ENCODE results near the gene CNTN4. TPM values are rescaled to one million over a fixed set of nuclear protein-coding genes. Genes with fewer than 3 reads are reported as not detected.

The CNTN4 gene
- total RNA-seq, 4 donors from 2014 or later = 33.6 to 112 (median 53.1) TPM

- intact Hi-C loops (cut with DNase I) = no loop called here
- no peaks in the 10 kb centered on the region for H3K9me3 ChIP-seq
- TF ChIP-seq, protein P1, sequence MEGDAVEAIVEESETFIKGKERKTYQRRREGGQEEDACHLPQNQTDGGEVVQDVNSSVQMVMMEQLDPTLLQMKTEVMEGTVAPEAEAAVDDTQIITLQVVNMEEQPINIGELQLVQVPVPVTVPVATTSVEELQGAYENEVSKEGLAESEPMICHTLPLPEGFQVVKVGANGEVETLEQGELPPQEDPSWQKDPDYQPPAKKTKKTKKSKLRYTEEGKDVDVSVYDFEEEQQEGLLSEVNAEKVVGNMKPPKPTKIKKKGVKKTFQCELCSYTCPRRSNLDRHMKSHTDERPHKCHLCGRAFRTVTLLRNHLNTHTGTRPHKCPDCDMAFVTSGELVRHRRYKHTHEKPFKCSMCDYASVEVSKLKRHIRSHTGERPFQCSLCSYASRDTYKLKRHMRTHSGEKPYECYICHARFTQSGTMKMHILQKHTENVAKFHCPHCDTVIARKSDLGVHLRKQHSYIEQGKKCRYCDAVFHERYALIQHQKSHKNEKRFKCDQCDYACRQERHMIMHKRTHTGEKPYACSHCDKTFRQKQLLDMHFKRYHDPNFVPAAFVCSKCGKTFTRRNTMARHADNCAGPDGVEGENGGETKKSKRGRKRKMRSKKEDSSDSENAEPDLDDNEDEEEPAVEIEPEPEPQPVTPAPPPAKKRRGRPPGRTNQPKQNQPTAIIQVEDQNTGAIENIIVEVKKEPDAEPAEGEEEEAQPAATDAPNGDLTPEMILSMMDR (IDR thresholded peaks at IDR 0.05) = no peak
Measured at GRCh38 chr3:2544718-2545117, 446.1 kb downstream of the CNTN4 start.

GRCh38 chr3:2547049-2547448 lies 448.4 kb downstream of the CNTN4 start:
- 91 to 96% methylated on average over 4 of the region's 4 CpGs for WGBS, 2 donors
- intact Hi-C loops (cut with DNase I) = no loop called here
- no peak for TF ChIP-seq POLR2A (IDR thresholded peaks at IDR 0.05)
- TF ChIP-seq, protein P1 (IDR thresholded peaks at IDR 0.05) = no peak
- no peaks in the 10 kb centered on the region for H3K27me3 ChIP-seq
- H3K9me3 ChIP-seq = no peaks in the 10 kb centered on the region
- H3K36me3 ChIP-seq = no peaks in the 10 kb centered on the region
- DNase-seq = no peak
- H3K4me1 ChIP-seq = peaks cover 0 to 4% of the 10 kb centered on the region in 2 donors
- no peak overlapping the region for H3K4me3 ChIP-seq (replicated peaks in 1 of 3)
- H3K27ac ChIP-seq = no peak overlapping the region

More at GRCh38 chr3:2544718-2545117, 446.1 kb downstream of the CNTN4 start:
- Histone ChIP-seq H3K27me3 (no peaks in the 10 kb centered on the region), H3K4me3 (replicated peaks in 1 of 3) (no peak overlapping the region), H3K4me1 (peaks cover 0 to 4% of the 10 kb centered on the region in 2 donors), H3K27ac (no peak overlapping the region), H3K36me3 (no peaks in the 10 kb centered on the region)
- WGBS, 2 donors = 80 to 89% methylated on average over 2 of the region's 2 CpGs
- no peak for DNase-seq

- TF ChIP-seq, protein P1 (IDR thresholded peaks at IDR 0.05) = no peak
- no peak for TF ChIP-seq POLR2A (IDR thresholded peaks at IDR 0.05)
- Histone ChIP-seq H3K27me3 (no peaks in the 10 kb centered on the region), H3K27ac (no peak overlapping the region), H3K9me3 (no peaks in the 10 kb centered on the region), H3K36me3 (no peaks in the 10 kb centered on the region), H3K4me3 (replicated peaks in 1 of 3) (no peak overlapping the region), H3K4me1 (no peaks in the 10 kb centered on the region)
- 72 to 75% methylated on average over 3 of the region's 3 CpGs for WGBS, 2 donors
- intact Hi-C loops (cut with DNase I) = no loop called here
- DNase-seq = no peak
Measured at GRCh38 chr3:2554656-2555055, 456.0 kb downstream of the CNTN4 start.

GRCh38 chr3:2558796-2559195 lies 460.1 kb downstream of the CNTN4 start:
- no peak overlapping the region for H3K27ac ChIP-seq
- H3K36me3 ChIP-seq = no peaks in the 10 kb centered on the region
- TF ChIP-seq POLR2A (IDR thresholded peaks at IDR 0.05) = no peak
- TF ChIP-seq, protein P1 (IDR thresholded peaks at IDR 0.05) = no peak
- H3K4me1 ChIP-seq = no peaks in the 10 kb centered on the region
- intact Hi-C loops (cut with DNase I) = no loop called here
- no peak overlapping the region for H3K4me3 ChIP-seq (replicated peaks in 1 of 3)
- H3K27me3 ChIP-seq = no peaks in the 10 kb centered on the region
- DNase-seq = no peak
- H3K9me3 ChIP-seq = no peaks in the 10 kb centered on the region
- WGBS, 2 donors = 75 to 88% methylated on average over 1 of the region's 1 CpG

DNA sequence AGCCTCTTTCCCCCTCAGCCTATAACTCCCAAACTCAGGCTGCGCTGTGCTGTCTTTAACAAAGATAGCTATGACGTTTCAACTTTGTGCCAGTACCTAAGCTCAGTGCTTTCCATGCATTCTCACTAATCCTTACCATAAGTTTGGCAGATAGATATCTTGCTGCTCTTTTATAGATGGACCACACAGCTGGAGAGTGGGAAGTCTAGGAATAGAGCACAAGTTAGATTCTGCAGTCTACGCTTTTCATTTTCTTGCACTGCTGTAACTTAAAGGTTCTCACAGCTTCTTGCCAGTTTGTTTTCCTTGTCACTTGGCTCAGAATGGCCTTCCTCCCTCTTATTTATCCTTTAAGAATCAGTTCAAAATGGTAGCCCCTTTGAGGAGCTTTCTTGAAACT lies 468.8 kb downstream of the CNTN4 start:
- Histone ChIP-seq H3K27ac (no peak overlapping the region), H3K4me3 (replicated peaks in 1 of 3) (no peak overlapping the region), H3K36me3 (no peaks in the 10 kb centered on the region), H3K9me3 (no peaks in the 10 kb centered on the region), H3K4me1 (no peaks in the 10 kb centered on the region), H3K27me3 (no peaks in the 10 kb centered on the region)
- no peak for TF ChIP-seq POLR2A (IDR thresholded peaks at IDR 0.05)
- TF ChIP-seq, protein P1 (IDR thresholded peaks at IDR 0.05) = no peak
- intact Hi-C loops (cut with DNase I) = no loop called here
- DNase-seq = no peak
- 88 to 89% methylated on average over 3 of the region's 3 CpGs for WGBS, 2 donors
